ENCODE data around the gene SLC25A1. TPM values are rescaled to one million over a fixed set of nuclear protein-coding genes. Genes with fewer than 3 reads are reported as not detected.

SLC25A1 gene
- total and polyA plus RNA-seq, 2 of the 8 experiments (the other 6 are each of a cell fraction or from before 2014, with no cell fraction given) = 110 to 148 TPM

Other genes with a start within 250 kb of the SLC25A1 start
- 27.5 and 27.6 TPM in 2 replicates for gene PRODH, start 242.4 kb downstream of the SLC25A1 start, total RNA-seq (2021; fragmentation: NEBNext Ultra II Directional; extraction: Animal tissue kit (Norgen Biotek cat#: 25700))
- gene PRODH, start 242.4 kb downstream of the SLC25A1 start, polyA plus RNA-seq (2011; rRNA removed) = 45.6 and 80.9 TPM in 2 replicates
- gene DGCR2, start 56.3 kb downstream of the SLC25A1 start, total RNA-seq (2021; fragmentation: NEBNext Ultra II Directional; extraction: Animal tissue kit (Norgen Biotek cat#: 25700)) = 62.2 and 65.5 TPM in 2 replicates
- 42.3 and 74.8 TPM in 2 replicates for gene DGCR2, start 56.3 kb downstream of the SLC25A1 start, polyA plus RNA-seq (2011; rRNA removed)
- not detected in 2 replicates for gene TSSK2, start 47.4 kb downstream of the SLC25A1 start, total RNA-seq (2021; fragmentation: NEBNext Ultra II Directional; extraction: Animal tissue kit (Norgen Biotek cat#: 25700))
- not detected in 2 replicates for gene TSSK2, start 47.4 kb downstream of the SLC25A1 start, polyA plus RNA-seq (2011; rRNA removed)
- 16.0 and 18.6 TPM in 2 replicates for gene ESS2, start 34.1 kb downstream of the SLC25A1 start, total RNA-seq (2021; fragmentation: NEBNext Ultra II Directional; extraction: Animal tissue kit (Norgen Biotek cat#: 25700))
- gene ESS2, start 34.1 kb downstream of the SLC25A1 start, polyA plus RNA-seq (2011; rRNA removed) = 12.2 and 16.7 TPM in 2 replicates
- gene GSC2, start 28.4 kb downstream of the SLC25A1 start, total RNA-seq (2021; fragmentation: NEBNext Ultra II Directional; extraction: Animal tissue kit (Norgen Biotek cat#: 25700)) = 0.42 and 0.48 TPM in 2 replicates
- gene GSC2, start 28.4 kb downstream of the SLC25A1 start, polyA plus RNA-seq (2011; rRNA removed) = 0.17 and 0.19 TPM in 2 replicates
- gene CLTCL1, start 113.0 kb upstream of the SLC25A1 start, total RNA-seq (2021; fragmentation: NEBNext Ultra II Directional; extraction: Animal tissue kit (Norgen Biotek cat#: 25700)) = 12.4 and 17.3 TPM in 2 replicates
- gene CLTCL1, start 113.0 kb upstream of the SLC25A1 start, polyA plus RNA-seq (2011; rRNA removed) = 17.0 and 17.3 TPM in 2 replicates

Measured in H1 (cell line).